ENCODE results near the gene ZC2HC1B. TPM values are rescaled to one million over a fixed set of nuclear protein-coding genes. Genes with fewer than 3 reads are reported as not detected.
"Not testable (repeated sequence)": the region's sequence is repeated elsewhere in the genome, so short reads cannot be mapped to it uniquely, and the experiment has no call there.

The ZC2HC1B gene
- not detected in 2 replicates for total RNA-seq (2014; rRNA removed; shearing (Covaris generic))

- DNase-seq (ENCODE audit: low spot score): no peak
Measured at GRCh38 chr6:143864234-143864633, at the start of gene ZC2HC1B. ZC2HC1B (plus strand) TSS chr6:143864474; CDS start chr6:143864540, 66 bp downstream.

- DNase-seq (ENCODE audit: low spot score): no peak
Measured at GRCh38 chr6:143817621-143818020, 46.7 kb upstream of the ZC2HC1B start.

GRCh38 chr6:143821359-143821758, 42.9 kb upstream of the ZC2HC1B start:
- no peak for DNase-seq (ENCODE audit: low spot score)

- DNase-seq (ENCODE audit: low spot score): no peak
Measured at GRCh38 chr6:143822584-143823024, 41.7 kb upstream of the ZC2HC1B start.

- no peak for DNase-seq (ENCODE audit: low spot score)
Measured at GRCh38 chr6:143823548-143823947, 40.7 kb upstream of the ZC2HC1B start.

GRCh38 chr6:143828572-143828971, 35.7 kb upstream of the ZC2HC1B start:
- no peak for DNase-seq (ENCODE audit: low spot score)

- DNase-seq (ENCODE audit: low spot score): no peak
Measured at GRCh38 chr6:143836150-143836549, 28.1 kb upstream of the ZC2HC1B start.

- peak; percentile 14 for DNase-seq (ENCODE audit: low spot score)
Measured at GRCh38 chr6:143838395-143838794, 25.9 kb upstream of the ZC2HC1B start.

- no peak for DNase-seq (ENCODE audit: low spot score)
Measured at GRCh38 chr6:143839196-143839595, 25.1 kb upstream of the ZC2HC1B start.

GRCh38 chr6:143840595-143841265, 23.5 kb upstream of the ZC2HC1B start:
- no peak for DNase-seq (ENCODE audit: low spot score)

- DNase-seq (ENCODE audit: low spot score): no peak
Measured at GRCh38 chr6:143842461-143842901, 21.8 kb upstream of the ZC2HC1B start.

- DNase-seq (ENCODE audit: low spot score): peak; percentile 95
Measured at GRCh38 chr6:143842902-143843676, 21.2 kb upstream of the ZC2HC1B start, which contains the start of gene LTV1. LTV1 (plus strand) TSS chr6:143843338; CDS start chr6:143843478, 140 bp downstream.

GRCh38 chr6:143843677-143843999, 20.6 kb upstream of the ZC2HC1B start:
- peak; percentile 24 for DNase-seq (ENCODE audit: low spot score)

GRCh38 chr6:143844006-143844405, 20.3 kb upstream of the ZC2HC1B start:
- no peak for DNase-seq (ENCODE audit: low spot score)

- DNase-seq (ENCODE audit: low spot score): no peak
Measured at GRCh38 chr6:143845033-143845432, 19.2 kb upstream of the ZC2HC1B start.

GRCh38 chr6:143851706-143852105, 12.6 kb upstream of the ZC2HC1B start:
- not testable (repeated sequence) for DNase-seq (ENCODE audit: low spot score)

- not testable (repeated sequence) for DNase-seq (ENCODE audit: low spot score)
Measured at GRCh38 chr6:143855057-143855456, 9.2 kb upstream of the ZC2HC1B start.

GRCh38 chr6:143856762-143857161, 7.5 kb upstream of the ZC2HC1B start:
- not testable (repeated sequence) for DNase-seq (ENCODE audit: low spot score)

- DNase-seq (ENCODE audit: low spot score): no peak
Measured at GRCh38 chr6:143857651-143858050, 6.6 kb upstream of the ZC2HC1B start.

- no peak for DNase-seq (ENCODE audit: low spot score)
Measured at GRCh38 chr6:143859891-143860660, 4.2 kb upstream of the ZC2HC1B start.

GRCh38 chr6:143863771-143864170, 503 bp upstream of the ZC2HC1B start:
- DNase-seq (ENCODE audit: low spot score): no peak

GRCh38 chr6:143867236-143867635, 3.0 kb downstream of the ZC2HC1B start:
- no peak for DNase-seq (ENCODE audit: low spot score)
